ENCODE data around the gene ZNF470.

- TF ChIP-seq CTCF (IDR thresholded peaks at IDR 0.05): no peak
- TF ChIP-seq POLR2A (IDR thresholded peaks at IDR 0.05): no peak
Observed at GRCh38 chr19:56617531-56617930, 50.3 kb downstream of the ZNF470 start.
